ENCODE measurements around the gene RTL3.

The RTL3 gene

DNA sequence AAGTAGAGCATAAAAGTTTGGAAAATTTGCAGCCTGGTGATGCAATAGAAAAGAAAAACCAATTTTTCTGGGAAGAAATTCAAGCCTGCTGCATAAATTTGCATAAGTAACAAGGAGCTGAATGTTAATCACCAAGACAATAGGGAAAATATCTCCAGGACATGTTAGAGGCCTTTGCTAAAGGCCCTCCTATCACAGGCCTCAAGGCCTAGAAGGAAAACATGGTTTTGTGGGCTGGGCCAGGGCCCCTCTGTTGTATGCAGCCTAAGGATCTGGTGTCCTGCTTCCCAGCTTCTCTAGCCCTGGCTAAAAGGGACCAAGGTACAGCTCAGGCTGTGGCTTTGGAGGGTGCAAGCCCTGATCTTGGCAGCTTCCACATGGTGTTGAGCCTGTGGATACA is 6.2 kb upstream of the RTL3 start:
- no peaks in the 10 kb centered on the region for H3K36me3 ChIP-seq (ENCODE audit: control insufficient read depth, insufficient read depth, low read length)
- H2AFZ ChIP-seq: no peak overlapping the region
- no peak overlapping the region for H3K4me2 ChIP-seq (ENCODE audit: low read length)
- no peaks in the 10 kb centered on the region for H3K4me1 ChIP-seq
- H3K9me3 ChIP-seq (ENCODE audit: control insufficient read depth, low read length): no peaks in the 10 kb centered on the region
- TF ChIP-seq, protein P1, sequence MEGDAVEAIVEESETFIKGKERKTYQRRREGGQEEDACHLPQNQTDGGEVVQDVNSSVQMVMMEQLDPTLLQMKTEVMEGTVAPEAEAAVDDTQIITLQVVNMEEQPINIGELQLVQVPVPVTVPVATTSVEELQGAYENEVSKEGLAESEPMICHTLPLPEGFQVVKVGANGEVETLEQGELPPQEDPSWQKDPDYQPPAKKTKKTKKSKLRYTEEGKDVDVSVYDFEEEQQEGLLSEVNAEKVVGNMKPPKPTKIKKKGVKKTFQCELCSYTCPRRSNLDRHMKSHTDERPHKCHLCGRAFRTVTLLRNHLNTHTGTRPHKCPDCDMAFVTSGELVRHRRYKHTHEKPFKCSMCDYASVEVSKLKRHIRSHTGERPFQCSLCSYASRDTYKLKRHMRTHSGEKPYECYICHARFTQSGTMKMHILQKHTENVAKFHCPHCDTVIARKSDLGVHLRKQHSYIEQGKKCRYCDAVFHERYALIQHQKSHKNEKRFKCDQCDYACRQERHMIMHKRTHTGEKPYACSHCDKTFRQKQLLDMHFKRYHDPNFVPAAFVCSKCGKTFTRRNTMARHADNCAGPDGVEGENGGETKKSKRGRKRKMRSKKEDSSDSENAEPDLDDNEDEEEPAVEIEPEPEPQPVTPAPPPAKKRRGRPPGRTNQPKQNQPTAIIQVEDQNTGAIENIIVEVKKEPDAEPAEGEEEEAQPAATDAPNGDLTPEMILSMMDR (IDR thresholded peaks at IDR 0.05): no peak
- H3K9ac ChIP-seq: no peak overlapping the region
- no peaks in the 10 kb centered on the region for H3K27me3 ChIP-seq (ENCODE audit: control insufficient read depth, insufficient read depth, low read length)
- no peak overlapping the region for H3K27ac ChIP-seq
- H3K4me3 ChIP-seq (ENCODE audit: low read depth, low read length): no peak overlapping the region
- H3K79me2 ChIP-seq: no peaks in the 10 kb centered on the region

DNA sequence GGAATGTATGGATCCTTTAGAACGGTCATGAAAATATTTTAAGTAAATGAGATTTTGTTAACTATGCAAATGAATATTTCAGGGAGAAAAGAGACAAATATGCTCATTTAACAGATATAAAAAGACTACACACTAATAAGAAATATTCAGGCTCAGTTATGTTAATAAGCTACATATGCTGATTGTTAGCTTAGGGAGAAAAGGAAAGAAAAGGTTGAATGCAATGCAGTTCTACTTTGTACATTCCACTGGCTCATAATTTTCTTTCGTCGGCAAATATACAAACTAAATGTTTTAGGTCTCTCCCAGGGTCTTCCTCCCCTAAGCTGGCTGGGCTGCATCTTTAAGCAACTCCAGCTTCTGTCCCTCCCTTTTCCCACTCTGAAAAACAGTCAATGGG is 2.7 kb upstream of the RTL3 start:
- no peak overlapping the region for H3K27ac ChIP-seq
- H3K36me3 ChIP-seq (ENCODE audit: control insufficient read depth, insufficient read depth, low read length): no peaks in the 10 kb centered on the region
- H3K4me2 ChIP-seq (ENCODE audit: low read length): no peak overlapping the region
- no peak overlapping the region for H3K9ac ChIP-seq
- H2AFZ ChIP-seq: no peak overlapping the region
- TF ChIP-seq, protein P1 (IDR thresholded peaks at IDR 0.05): no peak
- no peak overlapping the region for H3K4me3 ChIP-seq (ENCODE audit: low read depth, low read length)
- no peaks in the 10 kb centered on the region for H3K9me3 ChIP-seq (ENCODE audit: control insufficient read depth, low read length)
- no peaks in the 10 kb centered on the region for H3K4me1 ChIP-seq
- H3K79me2 ChIP-seq: no peaks in the 10 kb centered on the region
- H3K27me3 ChIP-seq (ENCODE audit: control insufficient read depth, insufficient read depth, low read length): no peaks in the 10 kb centered on the region

DNA sequence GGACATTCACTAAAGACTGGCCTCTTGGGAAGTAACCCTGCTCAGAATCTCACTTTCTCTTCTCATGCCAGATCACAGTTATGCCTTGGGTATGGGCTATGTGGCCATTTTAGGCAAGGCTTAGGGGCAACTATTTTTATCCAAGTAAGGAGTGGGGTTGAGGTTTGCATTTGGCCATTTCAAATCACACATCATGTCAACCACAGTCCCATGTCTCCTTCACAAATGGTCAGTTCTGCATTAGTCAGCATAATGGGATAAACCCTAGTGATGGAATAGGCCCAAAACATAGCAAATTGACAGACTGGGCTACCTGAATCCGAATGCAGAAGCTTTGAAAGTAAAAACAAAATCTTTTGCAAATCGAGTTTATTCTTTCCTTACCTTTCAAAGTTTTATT is 827 bp upstream of the RTL3 start:
- no peak overlapping the region for H3K9ac ChIP-seq
- H3K4me2 ChIP-seq (ENCODE audit: low read length): no peak overlapping the region
- TF ChIP-seq, protein P1 (IDR thresholded peaks at IDR 0.05): no peak
- no peaks in the 10 kb centered on the region for H3K79me2 ChIP-seq
- no peaks in the 10 kb centered on the region for H3K9me3 ChIP-seq (ENCODE audit: control insufficient read depth, low read length)
- H3K36me3 ChIP-seq (ENCODE audit: control insufficient read depth, insufficient read depth, low read length): no peaks in the 10 kb centered on the region
- H3K27ac ChIP-seq: no peak overlapping the region
- no peaks in the 10 kb centered on the region for H3K27me3 ChIP-seq (ENCODE audit: control insufficient read depth, insufficient read depth, low read length)
- H3K4me3 ChIP-seq (ENCODE audit: low read depth, low read length): no peak overlapping the region
- H3K4me1 ChIP-seq: no peaks in the 10 kb centered on the region
- H2AFZ ChIP-seq: no peak overlapping the region

DNA sequence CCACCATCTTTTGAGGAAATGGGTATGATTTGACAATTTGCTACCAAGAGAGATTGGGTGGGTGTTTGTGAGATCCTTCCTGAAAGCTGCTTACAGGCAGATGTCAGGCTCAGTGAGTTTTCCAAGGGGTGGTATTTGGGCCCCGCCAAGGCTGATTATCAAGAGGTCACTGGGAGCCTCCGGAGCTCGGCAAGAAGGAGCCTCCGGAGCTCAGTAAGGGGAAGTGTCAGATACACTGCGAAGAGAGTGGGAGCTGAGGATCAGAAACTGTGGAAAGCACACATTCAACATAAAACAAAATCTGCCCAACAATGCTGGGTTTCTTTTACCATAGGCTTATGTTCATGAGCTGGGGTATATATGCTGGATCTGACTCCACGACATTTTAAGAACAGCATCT is 714 bp downstream of the RTL3 start:
- TF ChIP-seq, protein P1 (IDR thresholded peaks at IDR 0.05): no peak
- no peaks in the 10 kb centered on the region for H3K36me3 ChIP-seq (ENCODE audit: control insufficient read depth, insufficient read depth, low read length)
- no peaks in the 10 kb centered on the region for H3K27me3 ChIP-seq (ENCODE audit: control insufficient read depth, insufficient read depth, low read length)
- H3K4me2 ChIP-seq (ENCODE audit: low read length): no peak overlapping the region
- no peaks in the 10 kb centered on the region for H3K79me2 ChIP-seq
- H3K27ac ChIP-seq: no peak overlapping the region
- H2AFZ ChIP-seq: no peak overlapping the region
- no peak overlapping the region for H3K4me3 ChIP-seq (ENCODE audit: low read depth, low read length)
- no peaks in the 10 kb centered on the region for H3K9me3 ChIP-seq (ENCODE audit: control insufficient read depth, low read length)
- no peak overlapping the region for H3K9ac ChIP-seq
- H3K4me1 ChIP-seq: no peaks in the 10 kb centered on the region

DNA sequence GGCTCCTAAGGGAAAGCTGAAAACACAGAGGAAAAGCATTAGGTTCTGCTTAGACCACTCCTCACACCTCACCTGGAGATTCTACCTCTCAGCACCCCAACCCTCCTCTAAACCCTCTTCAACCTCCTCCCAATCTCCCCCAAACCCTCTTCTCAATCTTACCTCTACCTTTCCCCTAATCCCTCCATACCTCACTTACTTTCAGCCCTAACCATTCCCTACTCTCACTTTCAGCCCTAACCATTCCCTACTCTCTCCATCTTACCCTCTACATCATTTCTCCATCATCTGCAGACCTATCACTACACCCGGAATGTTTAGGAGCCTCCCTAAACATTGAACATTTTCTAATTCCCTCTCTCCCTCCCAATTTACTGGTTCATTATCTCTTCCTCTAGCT is 3.5 kb downstream of the RTL3 start:
- Histone ChIP-seq H2AFZ (no peak overlapping the region), H3K36me3 (ENCODE audit: control insufficient read depth, insufficient read depth, low read length) (no peaks in the 10 kb centered on the region), H3K4me2 (ENCODE audit: low read length) (no peak overlapping the region), H3K27ac (no peak overlapping the region), H3K9ac (no peak overlapping the region), H3K4me1 (no peaks in the 10 kb centered on the region), H3K4me3 (ENCODE audit: low read depth, low read length) (no peak overlapping the region), H3K79me2 (no peaks in the 10 kb centered on the region), H3K9me3 (ENCODE audit: control insufficient read depth, low read length) (no peaks in the 10 kb centered on the region), H3K27me3 (ENCODE audit: control insufficient read depth, insufficient read depth, low read length) (no peaks in the 10 kb centered on the region)
- TF ChIP-seq, protein P1 (IDR thresholded peaks at IDR 0.05): no peak

All from parathyroid adenoma (tissue), 2 donors.